ENCODE measurements around the gene C3orf70. TPM values are rescaled to one million over a fixed set of nuclear protein-coding genes. Genes with fewer than 3 reads are reported as not detected.

The C3orf70 gene
- total RNA-seq, 1 donor from 2014 or later, result 1.4 TPM

DNA sequence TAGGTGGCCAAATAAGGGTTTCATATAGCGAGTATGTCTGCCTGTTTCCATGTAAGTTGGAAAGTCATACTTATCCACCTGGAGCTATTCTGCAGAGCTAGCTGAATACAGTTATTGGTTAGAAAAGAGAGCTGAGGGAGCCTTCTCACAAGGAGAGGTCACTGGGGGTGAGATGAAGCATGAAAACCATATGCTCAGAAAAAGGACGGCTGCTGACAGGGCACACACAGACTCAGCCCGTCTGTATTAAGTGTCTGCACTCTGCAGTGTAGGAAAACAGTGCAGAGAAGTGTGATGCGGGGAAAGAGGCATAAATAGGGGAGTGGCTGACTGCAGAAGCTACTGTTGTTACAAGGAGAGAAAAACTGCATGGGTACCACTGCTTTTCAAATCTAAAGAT is 58.2 kb downstream of the C3orf70 start:
- intact Hi-C loops (cut with micrococcal nuclease), result no loop called here
- no peak for DNase-seq
- ATAC-seq, result no peak

DNA sequence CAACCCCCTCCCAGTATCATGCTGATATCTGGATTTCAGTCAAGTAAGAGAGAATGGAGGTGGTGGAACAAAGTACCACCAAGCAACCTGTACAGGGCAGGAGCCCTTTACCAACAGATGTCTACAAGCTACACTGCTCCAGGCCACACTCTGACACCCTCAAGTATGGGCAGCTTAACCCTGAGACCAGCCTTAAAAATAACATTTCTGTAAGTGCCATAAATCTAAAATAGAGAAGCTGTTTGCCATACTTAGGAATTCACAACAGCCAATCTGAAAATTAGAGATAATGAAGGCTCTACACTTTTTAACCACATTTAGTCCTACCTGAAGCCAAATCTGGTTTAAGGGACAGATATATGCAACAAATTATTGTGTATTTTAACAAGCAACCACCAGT is 59.7 kb downstream of the C3orf70 start:
- DNase-seq (no peak), ATAC-seq (no peak)
- intact Hi-C loops (cut with micrococcal nuclease), result no loop called here

DNA sequence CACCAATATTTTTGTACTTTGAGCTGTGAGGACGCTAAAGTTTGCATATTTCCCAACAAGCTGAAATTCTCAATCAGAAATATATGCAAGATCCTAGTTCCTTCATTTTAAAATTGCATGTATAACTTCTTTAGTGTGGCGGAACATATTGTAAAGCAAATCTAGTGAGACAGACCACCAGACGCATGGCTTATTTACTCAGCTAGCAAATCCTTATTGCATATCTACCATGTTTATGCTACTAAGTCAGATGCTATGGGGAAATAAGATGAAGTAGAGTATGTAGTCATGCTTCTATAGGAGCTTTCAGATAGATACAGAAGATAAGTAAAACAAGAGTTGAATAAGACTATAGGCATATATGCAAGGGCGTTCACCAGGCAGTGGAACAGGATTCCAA is 62.0 kb downstream of the C3orf70 start:
- intact Hi-C loops (cut with micrococcal nuclease), result no loop called here
- ATAC-seq (no peak), DNase-seq (no peak)

GRCh38 chr3:185089751-185090150 is 63.1 kb downstream of the C3orf70 start:
- no peak for DNase-seq
- ATAC-seq, result no peak
- intact Hi-C loops (cut with micrococcal nuclease), result no loop called here

- DNase-seq (no peak), ATAC-seq (no peak)
- intact Hi-C loops (cut with micrococcal nuclease), result no loop called here
These were observed 63.5 kb downstream of the C3orf70 start for GRCh38 chr3:185089343-185089742.

DNA sequence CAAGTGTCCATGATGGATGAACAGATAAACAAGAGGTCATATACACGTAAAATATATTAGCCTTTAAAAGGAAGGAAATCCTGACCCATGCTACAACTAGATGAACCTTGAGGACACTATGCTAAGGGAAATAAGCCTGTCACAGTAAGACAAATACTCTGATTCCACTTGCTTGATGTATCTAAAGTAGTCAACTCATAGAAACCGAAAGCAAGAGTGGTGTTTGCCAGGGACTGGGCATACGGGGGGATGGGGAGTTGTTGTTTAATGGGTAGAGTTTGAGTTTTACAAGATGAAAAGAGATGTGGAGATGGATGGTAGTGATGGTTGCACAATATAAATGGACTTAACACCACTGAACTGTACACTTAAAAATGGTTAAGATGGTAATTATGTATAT is 65.4 kb downstream of the C3orf70 start:
- DNase-seq (no peak), ATAC-seq (no peak)
- intact Hi-C loops (cut with micrococcal nuclease), result no loop called here

DNA sequence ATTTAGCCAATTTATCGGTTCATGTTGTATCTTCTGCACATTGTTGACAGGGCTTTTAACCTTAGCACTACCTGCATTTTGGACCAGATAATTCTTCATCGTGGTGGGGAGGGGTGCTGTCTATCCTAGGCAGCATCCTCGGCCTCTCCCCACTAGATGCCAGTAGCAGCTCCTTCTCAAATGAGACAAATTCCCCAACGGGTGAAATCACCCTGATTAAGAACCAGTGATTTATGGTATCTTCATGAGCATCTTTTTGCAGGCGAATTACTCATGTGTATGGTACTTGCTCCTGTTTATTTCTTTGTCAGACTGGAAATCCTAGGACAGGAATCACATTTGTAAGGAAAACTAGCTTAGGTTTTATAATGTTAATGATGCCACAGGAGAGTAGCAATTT is 68.0 kb downstream of the C3orf70 start:
- no peak for DNase-seq
- intact Hi-C loops (cut with micrococcal nuclease), result no loop called here
- ATAC-seq, result no peak

GRCh38 chr3:185084402-185084801 is 68.5 kb downstream of the C3orf70 start:
- DNase-seq, result no peak
- intact Hi-C loops (cut with micrococcal nuclease), result no loop called here
- no peak for ATAC-seq

DNA sequence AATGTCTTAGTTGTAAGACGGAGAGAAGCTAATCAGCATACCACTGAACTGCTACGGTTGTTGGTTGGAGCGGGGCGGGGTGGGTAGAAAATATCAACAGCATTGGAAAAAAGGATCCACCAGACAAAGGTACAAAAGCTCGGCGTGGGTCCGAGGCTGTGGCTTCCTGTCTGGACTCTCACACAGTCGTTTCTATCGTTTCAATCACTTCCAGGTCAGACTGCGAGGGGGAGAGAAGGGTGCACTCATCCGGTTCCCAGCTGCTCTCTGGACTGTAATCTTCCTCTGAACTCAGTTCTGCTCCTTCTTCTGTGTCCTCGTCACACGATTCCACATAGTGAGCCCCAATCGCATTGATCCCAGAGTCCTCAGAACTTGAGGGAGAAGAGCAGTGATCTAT is 70.0 kb downstream of the C3orf70 start:
- ATAC-seq (no peak), DNase-seq (no peak)
- intact Hi-C loops (cut with micrococcal nuclease), result no loop called here

DNA sequence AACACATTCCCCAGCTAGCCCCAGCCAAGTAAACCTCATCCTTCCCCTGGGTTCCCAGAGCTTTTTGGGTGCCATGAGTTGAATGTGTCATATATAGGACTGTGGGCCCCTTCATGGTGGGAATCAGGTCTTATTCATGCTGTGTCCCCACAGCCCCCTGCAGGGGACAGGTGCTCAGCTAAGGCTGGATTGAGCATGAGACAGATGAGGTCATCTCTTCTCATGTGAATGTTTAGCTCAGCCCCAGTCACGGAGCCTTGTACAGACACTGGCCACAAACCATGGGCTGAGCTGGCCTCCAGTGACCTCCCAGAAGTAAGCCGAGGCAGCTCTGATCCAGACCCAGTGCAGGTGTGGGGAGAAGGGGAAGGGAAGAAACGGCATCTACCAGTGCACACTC is 70.7 kb downstream of the C3orf70 start:
- intact Hi-C loops (cut with micrococcal nuclease), result no loop called here
- no peak for ATAC-seq
- no peak for DNase-seq

DNA sequence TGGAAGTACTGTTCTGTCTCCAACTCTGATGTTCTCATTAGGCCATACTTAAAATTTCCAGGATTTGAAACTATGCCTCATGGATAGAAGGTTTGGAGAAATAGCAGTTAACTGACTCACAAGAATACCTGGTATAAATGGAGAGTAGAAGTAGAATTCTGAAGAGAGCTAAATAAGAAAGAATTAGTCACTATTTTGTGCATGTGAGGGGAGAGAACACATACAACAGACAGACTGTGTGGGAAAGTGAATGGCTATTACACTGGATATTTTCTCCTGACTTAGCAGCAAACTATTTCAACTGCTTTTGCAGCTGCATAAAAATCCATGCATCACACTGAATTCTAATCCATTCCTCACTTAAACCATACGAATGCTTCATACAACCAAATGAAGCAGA is 71.3 kb downstream of the C3orf70 start:
- no peak for DNase-seq
- no peak for ATAC-seq
- intact Hi-C loops (cut with micrococcal nuclease), result no loop called here

DNA sequence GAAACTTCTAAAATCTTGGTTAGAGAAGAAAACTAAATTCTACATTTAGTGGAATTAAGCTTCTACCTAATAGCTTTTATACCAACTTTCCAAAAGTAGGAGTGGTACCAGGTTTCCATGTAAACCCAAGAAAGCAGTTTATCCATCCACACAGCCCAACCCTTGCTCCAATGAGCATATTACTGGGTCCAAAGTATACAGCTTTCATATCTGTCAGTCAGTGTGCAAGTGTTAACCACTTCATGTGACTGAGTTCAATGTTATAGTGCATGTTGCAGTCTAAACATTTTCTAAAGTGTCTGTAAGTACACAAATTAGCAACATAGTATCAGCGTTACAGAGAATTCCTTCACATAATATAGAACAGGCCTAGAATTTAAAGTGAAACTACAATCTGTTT is 73.2 kb downstream of the C3orf70 start:
- DNase-seq (no peak), ATAC-seq (no peak)
- intact Hi-C loops (cut with micrococcal nuclease), result no loop called here

DNA sequence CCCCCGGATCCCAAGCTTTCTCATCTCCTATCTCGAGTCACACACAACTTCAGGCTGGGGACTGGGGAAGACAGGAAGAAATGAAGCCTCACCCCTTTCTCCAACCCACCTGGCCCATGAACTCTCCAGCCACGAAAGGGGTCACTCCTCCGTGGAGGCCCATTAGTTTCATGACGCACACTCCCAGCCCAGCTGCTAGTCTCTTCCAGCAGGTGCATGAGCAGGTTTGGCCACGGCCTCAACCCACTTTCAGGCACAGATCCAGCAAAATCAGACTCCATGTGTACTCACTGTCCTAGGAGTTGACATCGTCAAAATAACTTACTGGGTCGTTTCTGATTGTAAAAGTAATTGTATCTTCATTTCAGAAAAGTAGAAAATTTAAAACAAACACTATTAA is 76.6 kb downstream of the C3orf70 start:
- intact Hi-C loops (cut with micrococcal nuclease), result no loop called here
- DNase-seq (no peak), ATAC-seq (no peak)

DNA sequence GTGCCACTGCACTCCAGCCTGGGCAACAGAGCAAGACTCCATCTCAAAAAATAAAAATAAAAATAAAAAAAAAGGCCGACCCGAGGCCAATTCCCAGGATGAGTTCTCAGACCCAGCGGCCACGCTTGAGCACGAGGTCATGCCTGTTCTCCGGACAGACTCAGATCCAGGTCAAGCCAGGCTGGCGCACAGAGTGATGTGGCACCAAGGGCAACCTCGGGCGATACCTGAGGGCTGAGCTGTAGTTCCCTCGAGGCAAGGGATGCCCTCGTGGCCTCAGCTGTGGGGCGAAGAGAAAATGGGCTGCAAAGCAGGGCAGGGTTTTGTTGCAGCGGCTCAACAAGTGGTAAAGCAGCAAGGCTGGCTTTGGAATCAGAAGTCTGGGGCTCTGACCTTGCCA is 77.3 kb downstream of the C3orf70 start:
- ATAC-seq (no peak), DNase-seq (no peak)
- intact Hi-C loops (cut with micrococcal nuclease), result no loop called here

GRCh38 chr3:185071287-185071800 is 81.5 kb downstream of the C3orf70 start:
- intact Hi-C loops (cut with micrococcal nuclease), result no loop called here
- DNase-seq, result no peak
- no peak for ATAC-seq

DNA sequence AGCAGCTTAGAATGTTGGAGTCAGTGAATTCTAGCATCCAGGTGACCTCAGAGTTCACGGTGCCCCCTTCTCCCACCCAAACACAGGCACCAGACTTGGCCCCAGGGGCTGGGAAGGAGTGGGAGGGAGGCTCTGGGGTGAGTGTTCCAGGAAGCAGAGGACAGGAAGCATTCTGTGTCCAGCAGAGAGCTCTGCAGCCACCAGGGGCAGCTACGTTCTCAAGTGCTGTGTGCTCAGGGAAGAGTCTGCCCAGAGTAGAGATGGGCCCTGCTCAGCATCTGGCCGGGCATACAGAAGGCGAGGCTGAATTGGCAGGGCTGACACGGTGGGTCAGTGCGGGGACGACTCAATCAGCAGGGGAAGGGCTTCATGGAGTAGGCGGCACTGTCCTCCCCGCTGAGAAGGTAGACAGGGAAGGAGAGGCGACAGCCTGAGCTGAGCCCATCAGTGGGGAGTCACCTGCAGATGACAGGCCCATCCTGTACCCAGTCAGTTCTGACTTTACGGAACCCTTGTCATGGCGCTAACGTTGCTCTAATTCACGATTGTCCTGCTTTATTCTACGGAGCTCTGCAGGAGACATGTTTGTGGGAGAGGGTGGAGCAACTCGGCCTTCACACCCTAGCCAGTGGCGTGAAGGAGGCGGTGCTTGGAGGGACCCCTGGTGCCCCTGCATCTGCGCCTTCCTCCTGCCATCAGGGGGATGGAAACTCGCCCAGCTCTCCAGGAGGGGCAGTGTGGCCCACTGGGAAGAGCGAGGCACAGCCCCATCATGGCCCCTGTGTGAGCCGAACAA is 82.2 kb downstream of the C3orf70 start:
- ATAC-seq (peak; percentile 50), DNase-seq (no peak)
- intact Hi-C loops (cut with micrococcal nuclease), result no loop called here

DNA sequence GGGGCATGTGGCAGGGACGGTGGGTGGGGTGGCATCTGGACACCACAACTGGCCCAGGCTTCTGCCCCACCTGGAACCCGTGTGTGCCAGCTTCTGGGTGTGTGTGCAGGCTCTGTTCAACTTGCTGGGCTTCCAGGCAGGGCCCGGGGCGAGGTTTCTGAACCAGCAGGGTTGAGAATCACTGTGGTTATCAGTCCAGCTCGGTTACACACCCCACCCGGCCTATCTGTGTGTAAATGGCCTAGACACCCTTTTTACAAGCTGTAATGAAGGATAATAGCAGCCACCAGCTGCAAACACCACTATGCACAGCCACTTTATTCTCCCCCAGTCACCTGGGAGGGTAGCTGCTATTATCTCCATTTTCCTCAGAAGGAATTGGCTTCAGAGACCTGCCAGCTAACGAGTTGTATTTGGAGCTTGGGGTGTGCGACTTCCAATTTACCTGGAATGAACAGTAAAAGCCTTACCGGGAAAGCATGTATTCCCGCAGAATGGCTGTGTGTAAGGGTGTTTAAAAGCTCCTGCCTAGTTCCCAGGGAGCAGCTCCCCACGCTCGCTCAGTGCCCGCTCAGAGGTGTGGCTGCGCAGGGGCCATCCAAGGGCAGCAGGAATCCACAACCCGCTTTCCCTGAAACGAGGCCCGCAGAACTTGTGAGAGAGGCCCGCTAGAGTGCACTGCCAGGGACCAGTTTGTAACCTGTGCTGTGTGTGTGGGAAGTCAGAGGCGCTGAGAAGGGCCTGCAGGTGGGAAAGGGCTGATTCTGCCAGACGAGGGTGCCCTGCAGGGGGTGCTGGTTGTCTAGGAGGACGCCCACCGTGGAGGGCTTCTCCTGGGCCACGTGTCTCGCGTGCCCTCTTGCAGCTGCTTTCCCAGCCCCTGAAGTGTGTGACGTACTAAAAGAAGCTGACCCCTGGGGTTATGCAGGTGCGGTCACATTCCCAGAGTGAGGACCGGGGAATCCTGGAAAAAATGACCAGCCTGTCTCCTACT is 83.5 kb downstream of the C3orf70 start:
- intact Hi-C loops (cut with micrococcal nuclease), result no loop called here
- DNase-seq (no peak), ATAC-seq (no peak)

DNA sequence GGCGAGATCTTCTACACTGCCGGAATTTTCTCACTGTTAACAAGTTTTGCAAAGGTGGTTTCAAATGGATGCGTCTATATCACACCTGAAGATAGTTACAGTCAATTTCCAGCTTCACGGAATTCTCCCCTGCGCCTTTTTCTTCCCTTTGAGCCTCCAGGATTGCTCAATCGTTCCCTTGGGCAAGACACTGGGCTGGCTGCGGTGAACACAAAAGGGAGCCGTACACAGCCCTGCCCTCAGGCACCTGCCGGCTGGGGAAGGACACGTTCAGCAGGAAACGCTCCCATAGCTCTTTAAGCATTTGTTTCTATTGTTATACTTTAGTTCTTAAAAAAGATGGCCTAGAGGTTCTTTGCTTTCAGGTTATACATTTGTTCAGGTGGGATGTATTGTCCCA is 85.7 kb downstream of the C3orf70 start:
- ATAC-seq (no peak), DNase-seq (no peak)
- intact Hi-C loops (cut with micrococcal nuclease), result no loop called here

DNA sequence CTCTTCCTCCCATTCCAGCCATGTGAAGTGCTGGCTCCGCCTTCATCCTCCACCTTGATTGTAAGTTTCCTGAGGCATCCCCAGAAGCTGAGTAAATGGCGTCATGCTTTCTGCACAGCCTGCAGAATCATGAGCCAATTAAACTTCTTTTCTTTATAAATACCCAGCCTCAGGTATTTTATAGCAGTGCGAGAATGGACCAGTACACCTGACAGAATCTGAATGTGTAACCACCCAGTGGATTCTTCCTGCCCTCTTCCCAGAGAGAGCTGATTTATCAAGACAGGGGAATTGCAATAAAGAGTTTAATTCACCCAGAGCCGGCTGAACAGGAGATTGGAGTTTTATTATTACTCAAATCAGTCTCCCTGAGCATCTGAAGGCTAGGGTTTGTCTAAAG is 86.6 kb downstream of the C3orf70 start:
- DNase-seq (no peak), ATAC-seq (no peak)
- intact Hi-C loops (cut with micrococcal nuclease), result no loop called here

DNA sequence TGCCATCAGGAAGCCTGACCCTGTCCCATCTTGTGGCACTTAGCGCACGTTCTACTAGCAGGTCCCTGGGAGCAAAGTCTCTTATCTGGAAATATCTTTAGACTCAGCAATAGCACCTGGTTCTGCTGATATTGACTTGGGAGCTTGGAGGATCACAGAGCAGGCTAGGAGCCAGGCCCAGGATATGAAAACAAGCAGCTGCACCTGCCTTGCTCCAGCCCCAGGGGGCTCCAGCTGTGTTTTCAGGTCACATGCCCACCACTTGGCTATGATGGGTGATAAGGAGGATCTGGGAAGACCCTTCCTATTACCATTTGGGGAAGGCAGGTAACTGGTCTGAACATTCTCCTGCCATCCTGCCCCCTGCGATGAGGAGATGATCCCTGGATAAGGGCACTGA is 87.8 kb downstream of the C3orf70 start:
- DNase-seq (no peak), ATAC-seq (no peak)
- intact Hi-C loops (cut with micrococcal nuclease), result no loop called here

Data from left ventricle myocardium superior (tissue), 1 donor.